ENCODE data around the gene ANTKMT.
A peak's percentile ranks its signal among the peaks of the same experiment; 100 is the strongest.

ANTKMT gene

GRCh38 chr16:720990-721764 lies at the start of gene ANTKMT:
ANTKMT (plus strand) TSS chr16:721146; CDS start chr16:721275, 129 bp downstream.
- DNase-seq = peak; percentile 60

- DNase-seq = no peak
Observed at GRCh38 chr16:671353-672131, 49.4 kb upstream of the ANTKMT start.

- DNase-seq = no peak
Observed at GRCh38 chr16:672371-672770, 48.6 kb upstream of the ANTKMT start.

- DNase-seq = no peak
Observed at GRCh38 chr16:672851-673250, 48.1 kb upstream of the ANTKMT start.

- no peak for DNase-seq
Observed at GRCh38 chr16:673399-673991, 47.5 kb upstream of the ANTKMT start.

- no peak for DNase-seq
Observed at GRCh38 chr16:674214-674881, 46.6 kb upstream of the ANTKMT start.

DNA sequence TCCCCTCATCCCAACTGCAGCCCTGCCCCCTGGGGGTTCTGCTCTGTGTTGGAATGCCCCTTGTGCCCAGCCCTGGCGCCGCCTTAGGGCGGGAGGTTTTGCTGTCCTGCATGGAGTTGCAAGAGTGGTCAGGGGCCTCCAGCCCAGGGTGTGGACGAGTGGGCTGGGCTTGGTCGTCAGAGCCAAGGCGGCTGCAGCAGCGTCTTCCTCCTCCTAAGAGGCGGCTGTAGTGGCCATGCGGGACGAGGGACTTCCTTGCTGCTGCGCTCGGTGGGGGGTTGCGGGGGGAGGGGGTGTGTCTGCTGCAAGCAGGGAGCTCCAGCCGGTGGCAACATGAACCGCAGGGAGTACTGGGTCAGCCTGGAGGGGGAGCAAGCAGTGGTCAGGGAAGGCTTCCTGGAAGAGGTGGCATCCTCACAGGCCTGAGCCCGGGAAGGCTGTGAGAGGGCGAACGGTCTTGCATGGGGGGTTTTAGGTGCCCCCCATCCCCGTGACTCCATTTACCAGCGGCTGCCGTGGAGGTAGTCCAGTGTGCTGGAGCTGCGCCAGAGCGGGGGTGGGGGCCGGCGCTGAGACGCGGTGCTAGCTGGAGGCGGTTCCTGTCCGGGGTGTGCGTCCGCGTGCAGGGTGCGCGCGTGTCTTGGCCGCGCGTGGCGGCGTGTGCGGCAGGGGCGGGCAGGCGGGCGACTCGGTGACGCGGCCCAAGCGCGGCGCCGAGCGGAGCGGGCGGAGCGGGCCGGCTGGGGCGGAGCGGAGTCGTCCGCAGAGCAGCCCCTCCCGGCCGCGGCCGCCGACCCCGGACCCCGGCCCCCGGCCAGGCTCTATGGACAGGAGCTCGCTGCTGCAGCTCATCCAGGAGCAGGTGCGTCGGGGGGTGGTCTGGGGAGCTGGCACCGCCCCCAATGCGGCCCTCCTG lies 45.7 kb upstream of the ANTKMT start, which contains the start of gene RHBDL1:
TSS of gene RHBDL1 (plus strand) at position 704 of the 916 bp plus-strand sequence. CDS start at position 824, 120 bp downstream.
- no peak for DNase-seq

DNA sequence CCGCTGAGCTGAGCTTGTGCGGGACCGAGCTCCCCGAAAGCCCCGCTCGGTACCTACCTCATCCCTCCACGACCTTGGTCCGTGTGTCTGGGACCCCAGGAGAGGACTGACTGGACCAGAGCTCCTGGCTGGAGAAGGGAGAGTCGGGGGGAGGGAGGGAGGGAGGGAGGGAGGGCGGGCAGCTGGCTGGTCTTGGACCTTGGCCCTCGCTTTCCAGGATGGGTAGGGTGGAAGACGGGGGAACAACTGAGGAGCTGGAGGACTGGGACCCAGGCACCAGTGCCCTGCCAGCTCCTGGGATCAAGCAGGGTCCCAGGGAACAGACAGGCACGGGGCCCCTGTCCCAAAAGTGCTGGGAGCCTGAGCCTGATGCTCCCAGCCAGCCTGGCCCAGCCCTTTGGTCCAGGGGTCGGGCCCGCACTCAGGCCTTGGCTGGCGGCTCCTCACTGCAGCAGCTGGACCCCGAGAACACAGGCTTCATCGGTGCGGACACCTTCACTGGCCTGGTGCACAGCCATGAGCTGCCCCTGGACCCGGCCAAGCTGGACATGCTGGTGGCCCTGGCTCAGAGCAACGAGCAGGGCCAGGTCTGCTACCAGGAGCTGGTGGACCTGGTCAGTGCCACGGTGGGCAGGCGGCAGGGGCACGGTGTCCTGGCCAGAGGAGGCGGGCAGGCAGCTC lies 44.9 kb upstream of the ANTKMT start:
- no peak for DNase-seq

DNA sequence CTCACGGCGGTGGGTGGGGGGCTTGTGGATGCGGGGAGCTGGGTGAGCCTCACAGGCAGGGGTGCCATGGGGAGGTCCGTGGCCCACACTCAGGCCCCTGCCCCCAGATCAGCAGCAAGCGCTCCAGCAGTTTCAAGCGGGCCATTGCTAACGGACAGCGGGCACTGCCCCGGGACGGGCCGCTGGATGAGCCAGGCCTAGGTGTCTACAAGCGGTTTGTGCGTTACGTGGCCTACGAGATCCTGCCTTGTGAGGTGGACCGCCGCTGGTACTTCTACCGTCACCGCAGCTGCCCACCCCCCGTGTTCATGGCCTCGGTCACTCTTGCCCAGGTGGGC lies 44.4 kb upstream of the ANTKMT start:
- no peak for DNase-seq

- DNase-seq = no peak
Observed at GRCh38 chr16:676913-677312, 44.0 kb upstream of the ANTKMT start.

DNA sequence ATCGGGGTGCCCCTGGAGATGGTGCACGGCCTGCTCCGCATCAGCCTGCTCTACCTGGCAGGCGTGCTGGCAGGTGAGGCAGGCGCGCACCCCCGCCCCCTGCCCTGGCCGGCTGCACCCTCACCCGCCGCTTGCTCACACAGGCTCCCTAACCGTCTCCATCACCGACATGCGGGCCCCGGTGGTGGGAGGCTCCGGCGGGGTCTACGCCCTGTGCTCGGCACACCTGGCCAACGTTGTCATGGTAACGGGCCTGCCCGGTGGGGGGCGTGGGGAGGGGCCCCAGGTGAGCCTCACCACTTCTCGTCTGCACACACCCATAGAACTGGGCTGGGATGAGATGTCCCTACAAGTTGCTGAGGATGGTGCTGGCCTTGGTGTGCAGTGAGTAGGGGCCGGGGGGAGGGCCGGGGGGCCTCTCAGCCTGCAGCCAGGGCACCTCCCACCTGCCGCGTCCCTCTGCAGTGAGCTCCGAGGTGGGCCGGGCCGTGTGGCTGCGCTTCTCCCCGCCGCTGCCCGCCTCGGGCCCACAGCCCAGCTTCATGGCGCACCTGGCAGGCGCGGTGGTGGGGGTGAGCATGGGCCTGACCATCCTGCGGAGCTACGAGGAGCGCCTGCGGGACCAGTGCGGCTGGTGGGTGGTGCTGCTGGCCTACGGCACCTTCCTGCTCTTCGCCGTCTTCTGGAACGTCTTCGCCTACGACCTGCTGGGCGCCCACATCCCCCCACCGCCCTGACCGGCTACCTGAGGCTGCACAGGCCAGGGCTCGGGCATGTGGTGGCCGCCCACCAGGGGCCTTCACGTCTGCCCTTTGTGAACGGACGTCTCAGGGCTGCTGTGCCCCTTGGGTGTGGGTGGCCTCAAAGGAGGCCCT lies 43.4 kb upstream of the ANTKMT start:
- DNase-seq = no peak

GRCh38 chr16:678209-678857 lies 42.6 kb upstream of the ANTKMT start:
- DNase-seq = no peak

- no peak for DNase-seq
Observed at GRCh38 chr16:678858-679813, 41.8 kb upstream of the ANTKMT start.

DNA sequence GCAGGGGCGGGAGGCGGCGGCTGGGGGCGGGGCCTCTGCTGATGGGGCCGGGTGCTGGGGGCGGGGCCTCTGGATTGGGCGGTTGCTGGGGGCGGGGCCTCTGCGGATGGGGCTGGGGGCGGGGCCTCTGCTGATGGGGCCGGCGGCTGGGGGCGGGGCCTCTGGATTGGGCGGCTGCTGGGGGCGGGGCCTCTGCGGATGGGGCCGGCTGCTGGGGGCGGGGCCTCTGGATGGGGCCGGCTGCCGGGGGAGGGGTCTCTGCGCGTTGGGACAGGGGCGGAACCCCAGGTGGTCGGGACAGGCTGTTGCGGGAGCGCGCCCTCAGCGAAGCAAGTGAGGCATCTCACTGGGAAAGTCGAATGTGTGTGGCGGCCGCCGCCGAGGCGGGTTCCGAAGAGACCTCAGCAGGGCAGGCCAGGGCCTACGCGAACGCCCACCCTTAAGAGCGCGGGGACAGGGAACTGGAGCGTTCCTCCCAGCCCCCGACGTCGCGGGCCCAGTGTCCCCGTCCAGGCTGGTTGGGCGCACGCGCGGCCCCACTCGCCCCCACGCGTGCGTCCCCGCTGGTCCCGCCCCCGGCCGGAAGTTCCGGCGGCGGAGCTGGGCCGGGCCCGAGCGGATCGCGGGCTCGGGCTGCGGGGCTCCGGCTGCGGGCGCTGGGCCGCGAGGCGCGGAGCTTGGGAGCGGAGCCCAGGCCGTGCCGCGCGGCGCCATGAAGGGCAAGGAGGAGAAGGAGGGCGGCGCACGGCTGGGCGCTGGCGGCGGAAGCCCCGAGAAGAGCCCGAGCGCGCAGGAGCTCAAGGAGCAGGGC lies 40.9 kb upstream of the ANTKMT start, which contains the start of gene STUB1:
TSS of gene STUB1 (plus strand) at position 597 of the 811 bp plus-strand sequence. CDS start at position 713, 116 bp downstream.
- peak; percentile 87 for DNase-seq

- no peak for DNase-seq
Observed at GRCh38 chr16:680625-680945, 40.4 kb upstream of the ANTKMT start.

- DNase-seq = no peak
Observed at GRCh38 chr16:680967-681745, 39.8 kb upstream of the ANTKMT start.
